HG02763 (cell line): ENCODE data around the gene SEC11A.

Experiments
- ATAC-seq: cut with Tn5 transposase; IDR thresholded peaks from one replicate; pipeline ENCODE4 v1.9.1; 2021; ENCODE audit warnings: mild to moderate bottlenecking, moderate library complexity; ENCODE audit not compliant: unreplicated experiment

SEC11A gene

DNA sequence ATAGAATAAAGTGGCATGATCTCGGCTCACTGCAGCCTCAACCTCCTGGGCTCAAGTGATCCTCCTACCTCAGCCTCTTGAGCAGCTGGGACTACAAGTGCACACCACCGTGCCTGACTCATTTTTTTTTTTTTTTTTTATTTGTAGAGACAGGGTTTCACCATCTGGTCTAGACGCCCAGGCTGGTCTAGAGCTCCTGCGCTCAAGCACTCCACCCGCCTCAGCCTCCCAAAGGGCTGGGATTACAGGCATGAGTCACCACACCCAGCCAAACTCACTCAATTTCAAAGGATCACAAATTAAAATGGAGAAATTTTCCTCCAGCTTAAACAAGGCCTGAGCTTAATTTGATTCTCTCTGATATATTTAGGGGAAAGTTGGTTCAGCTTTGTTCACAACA is 30.6 kb downstream of the SEC11A start:
- ATAC-seq, result no peak

DNA sequence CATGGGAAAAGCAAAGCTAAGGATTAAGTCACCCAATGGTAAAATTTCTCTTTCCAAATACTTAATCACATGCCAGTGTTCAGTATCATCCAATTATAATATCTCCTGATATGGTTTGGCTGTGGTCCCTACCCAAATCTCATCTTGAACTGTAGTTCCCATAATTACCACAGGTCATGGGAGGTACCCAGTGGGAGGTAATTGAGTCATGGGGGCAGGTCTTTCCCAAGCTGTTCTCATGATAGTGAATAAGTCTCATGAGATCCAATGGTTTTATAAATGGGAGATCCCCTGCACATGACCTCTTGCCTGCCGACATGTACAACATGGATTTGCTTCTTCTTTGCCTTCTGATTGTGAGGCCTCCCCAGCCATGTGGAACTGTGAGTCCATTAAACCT is 31.8 kb downstream of the SEC11A start:
- ATAC-seq, result no peak

DNA sequence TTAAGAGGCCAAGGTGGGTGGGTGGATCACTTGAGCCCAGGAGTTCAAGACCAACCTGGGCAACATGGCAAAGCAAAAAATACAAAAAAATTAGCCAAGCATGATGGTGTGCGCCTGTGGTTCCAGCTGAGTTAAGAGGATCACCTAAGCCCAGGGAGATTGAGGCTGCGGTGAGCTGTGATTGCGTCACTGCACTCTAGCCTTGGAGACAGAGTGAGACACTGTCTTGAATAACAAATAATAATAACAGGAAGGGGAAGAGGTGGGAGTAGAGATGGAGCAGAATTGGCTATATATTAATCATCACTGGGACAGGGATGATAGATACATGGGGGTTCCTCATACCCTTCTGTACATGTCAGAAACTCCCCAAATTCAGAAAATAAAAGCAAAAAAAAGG is 34.1 kb downstream of the SEC11A start:
- ATAC-seq, result no peak

DNA sequence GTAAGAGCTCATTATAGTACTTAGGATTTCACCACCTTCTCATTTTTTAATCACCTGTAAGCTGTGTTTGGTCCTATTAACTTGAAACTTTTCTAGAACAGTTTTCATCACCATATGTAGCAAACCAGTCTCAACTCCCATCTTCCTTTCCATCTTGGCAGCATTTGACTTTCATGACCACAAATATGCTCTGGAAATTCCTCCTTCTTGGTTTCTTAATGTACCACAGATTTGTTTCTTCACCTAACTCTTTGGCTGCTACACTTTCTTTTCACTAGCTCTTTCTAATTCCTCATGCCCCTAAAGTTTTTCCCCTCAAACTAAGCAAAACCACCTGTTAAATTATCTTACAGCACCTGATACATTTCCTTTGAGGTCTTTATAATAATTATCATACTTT is 44.7 kb downstream of the SEC11A start:
- ATAC-seq, result no peak

DNA sequence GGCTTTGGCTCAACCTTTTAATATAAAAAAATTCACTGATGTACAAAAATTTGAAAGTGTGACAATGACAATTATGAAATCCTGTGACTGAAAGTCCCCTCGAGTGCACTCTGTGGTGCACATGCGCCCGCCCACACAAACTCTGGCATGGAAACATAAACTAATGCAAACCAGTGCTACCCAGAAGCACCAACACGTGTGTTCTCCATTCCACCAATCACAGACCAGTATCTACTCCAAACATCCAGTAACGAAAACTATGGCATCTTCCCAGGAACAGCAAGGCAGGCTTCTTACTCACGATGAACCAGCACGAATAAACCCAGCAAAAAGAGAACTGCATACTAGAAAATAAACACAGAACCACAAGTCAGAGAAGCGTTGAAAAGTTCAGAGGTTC is 46.2 kb downstream of the SEC11A start:
- ATAC-seq, result no peak

DNA sequence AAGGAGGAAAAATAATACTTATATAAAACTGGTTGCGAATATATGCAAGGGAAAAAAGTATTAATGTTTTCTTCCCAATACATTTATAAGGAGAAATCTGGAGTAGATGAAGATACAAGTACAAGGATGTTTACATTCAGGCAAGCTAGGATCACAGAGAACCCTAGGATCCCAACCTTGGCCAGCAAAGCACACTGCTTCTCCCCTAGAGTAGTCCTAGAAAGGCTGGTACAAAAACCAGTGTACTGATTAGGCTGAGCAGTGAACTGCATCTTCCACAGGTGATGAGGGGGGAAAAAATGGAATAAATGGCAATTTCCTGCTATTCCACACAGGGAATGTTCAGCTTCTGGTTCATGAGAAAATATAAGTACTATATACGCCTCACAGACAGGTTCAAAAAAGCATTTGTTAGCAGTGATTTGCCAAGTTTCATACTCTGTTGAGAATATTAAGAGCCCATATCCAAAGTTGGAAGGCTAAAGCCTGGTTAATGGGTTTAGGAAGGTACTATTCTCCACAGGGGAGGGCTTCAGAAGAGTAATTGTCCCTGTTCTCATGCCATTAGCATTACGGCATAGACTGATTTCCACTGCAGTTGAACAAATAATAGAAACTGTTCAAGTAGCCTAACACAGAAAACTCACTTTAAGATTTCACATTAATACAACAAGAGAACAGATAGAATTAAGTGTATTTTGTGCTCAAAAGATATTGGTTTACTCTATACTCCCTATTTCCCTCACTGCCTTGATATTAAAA is 47.5 kb downstream of the SEC11A start:
- no peak for ATAC-seq

- ATAC-seq, result no peak
These were observed 49.6 kb downstream of the SEC11A start for GRCh38 chr15:84666373-84666772.

DNA sequence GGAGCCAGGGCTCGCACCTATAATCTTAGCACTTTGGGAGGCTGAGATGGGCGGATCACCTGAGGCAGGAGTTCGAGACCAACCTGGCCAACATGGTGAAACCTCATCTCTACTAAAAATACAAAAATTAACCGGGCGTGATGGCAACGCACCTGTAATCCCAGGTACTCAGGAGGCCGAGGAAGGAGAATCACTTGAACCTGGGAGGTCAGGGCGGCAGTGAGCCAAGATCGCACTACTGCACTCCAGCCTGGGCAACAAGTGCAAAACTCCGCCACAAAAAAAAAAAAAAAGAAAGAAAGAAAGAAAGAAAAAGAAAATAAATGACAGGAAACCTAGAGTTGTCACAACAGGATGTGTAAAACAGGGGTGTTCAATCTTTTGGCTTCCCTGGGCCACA is 54.9 kb downstream of the SEC11A start:
- ATAC-seq, result no peak

DNA sequence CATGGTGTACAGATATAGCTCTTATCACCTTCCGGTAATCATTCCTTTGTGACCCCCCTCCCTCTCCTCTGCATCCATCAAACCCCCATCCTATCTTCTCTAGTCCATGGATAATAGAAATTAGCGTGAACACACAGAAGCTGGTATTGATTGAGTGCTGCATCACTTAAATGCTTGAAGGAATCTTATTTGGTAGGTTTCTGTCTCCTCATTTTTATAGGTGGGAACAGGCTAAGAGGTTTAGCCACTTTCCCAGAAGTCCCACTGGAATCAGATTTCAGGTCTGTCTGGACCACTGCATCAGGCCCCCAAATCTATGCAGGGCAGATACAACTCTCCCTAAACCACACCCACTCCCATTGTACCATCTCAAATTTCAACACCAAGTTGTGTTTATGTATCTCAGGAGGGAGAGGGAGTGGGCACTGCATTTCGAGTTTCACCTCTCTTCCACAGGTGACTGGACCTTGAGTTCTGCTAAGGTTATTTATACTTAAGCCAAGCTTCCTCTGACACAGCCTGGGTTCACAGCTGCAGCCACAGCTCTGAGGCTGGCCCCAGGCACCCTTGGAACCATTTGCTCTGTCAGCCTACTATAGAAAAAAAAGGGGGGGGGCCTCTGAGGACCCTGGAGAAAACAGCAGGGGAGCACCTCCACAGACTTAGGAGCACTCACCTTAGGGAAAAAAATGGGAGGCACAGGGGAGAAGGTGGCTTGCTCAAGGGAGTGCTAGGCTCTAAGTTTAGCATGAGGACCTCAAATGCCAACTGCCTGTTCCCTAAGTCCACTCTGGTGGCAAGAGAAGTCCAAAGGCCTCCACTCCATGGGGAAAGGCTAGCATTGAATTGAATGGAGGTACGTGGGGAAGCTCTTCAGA is 55.8 kb downstream of the SEC11A start:
- no peak for ATAC-seq

DNA sequence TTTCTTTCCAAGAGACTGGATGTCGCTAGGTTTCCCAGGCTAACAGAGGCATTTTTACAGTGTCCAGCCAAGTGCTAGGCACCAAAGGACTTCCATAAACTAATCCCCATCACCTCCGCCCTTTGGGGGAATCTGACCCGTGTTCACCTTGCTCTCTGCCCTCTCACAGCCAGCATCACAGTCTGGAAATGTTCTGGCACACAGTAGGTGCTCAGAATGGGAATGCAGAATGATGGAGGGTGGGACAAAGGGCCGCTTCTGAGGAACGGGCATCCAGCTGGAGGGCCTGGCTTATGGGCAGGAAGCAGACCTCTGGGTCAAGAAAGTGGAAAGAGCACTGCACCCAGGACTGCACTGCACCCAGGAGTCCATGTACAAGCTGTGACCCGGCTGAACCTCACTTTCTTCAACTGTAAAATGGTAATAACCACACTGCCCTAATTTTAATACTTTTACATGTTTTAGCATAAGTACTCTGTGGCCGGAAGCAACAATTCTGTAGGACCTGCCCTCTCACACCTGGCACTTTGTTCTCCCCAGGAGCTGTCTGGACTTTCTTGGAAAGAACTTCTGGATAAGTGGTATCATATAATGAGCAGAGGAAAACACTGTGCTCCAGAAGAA is 57.0 kb downstream of the SEC11A start:
- no peak for ATAC-seq

DNA sequence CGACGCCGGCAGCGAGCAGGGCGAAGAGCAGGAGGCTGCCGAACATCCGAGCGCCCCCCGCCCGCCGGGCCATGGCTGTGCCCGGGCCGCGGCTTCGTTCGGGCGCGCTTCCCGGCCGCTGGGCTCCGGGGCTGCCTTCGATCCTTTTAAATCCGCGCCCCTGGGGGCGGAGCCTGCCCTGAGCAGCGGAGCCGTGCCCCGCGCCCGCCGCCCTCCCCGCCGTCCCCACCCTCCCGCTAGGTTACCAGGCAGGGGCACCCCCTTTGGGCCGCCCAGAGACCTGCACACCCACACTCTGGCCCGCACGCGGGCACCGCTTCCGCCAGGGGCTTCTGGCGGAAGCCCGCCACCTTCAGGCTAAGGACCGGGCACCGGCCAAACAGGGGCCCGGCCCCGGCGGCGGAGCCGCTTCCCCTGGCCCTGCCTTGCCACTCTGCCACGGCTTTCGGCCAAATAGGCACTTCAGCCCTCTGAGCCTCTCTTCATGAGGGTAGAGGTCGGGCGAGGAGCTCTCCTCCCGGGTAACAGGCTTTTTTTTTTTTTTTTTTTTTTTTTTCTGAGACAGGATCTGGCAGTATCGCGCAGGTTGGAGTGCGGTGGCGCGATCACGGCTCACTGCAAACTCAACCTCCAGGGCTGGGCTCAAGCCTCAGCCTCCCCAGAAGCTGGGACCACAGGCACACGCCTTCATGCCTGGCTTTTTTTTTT is 57.7 kb downstream of the SEC11A start, which contains the start of gene NMB:
TSS of gene NMB (minus strand) at position 120 of the 708 bp plus-strand sequence. CDS start at position 73, 47 bp downstream.
- peak; percentile 65 for ATAC-seq

GRCh38 chr15:84657748-84658079 is 58.2 kb downstream of the SEC11A start:
- ATAC-seq, result no peak

DNA sequence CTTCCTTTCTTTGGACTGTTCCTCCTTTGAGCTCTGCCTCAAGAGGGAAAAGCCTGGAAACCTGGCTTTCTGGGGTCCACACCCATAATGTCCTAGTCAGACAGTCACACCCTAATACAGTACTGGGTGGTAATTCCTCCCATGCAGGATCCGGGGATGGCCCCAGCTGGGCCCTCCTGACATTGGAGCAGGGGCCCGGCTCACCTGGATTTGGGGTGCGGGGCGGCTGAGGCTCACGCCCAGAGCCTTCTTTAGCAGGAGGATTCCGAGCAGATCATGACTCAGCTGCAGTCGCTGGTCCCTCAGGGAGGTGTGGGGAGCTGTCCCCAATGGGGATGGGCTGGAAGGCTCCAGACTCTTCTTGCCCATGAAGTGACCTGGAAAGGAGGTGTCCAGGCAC is 59.0 kb downstream of the SEC11A start:
- ATAC-seq, result no peak

DNA sequence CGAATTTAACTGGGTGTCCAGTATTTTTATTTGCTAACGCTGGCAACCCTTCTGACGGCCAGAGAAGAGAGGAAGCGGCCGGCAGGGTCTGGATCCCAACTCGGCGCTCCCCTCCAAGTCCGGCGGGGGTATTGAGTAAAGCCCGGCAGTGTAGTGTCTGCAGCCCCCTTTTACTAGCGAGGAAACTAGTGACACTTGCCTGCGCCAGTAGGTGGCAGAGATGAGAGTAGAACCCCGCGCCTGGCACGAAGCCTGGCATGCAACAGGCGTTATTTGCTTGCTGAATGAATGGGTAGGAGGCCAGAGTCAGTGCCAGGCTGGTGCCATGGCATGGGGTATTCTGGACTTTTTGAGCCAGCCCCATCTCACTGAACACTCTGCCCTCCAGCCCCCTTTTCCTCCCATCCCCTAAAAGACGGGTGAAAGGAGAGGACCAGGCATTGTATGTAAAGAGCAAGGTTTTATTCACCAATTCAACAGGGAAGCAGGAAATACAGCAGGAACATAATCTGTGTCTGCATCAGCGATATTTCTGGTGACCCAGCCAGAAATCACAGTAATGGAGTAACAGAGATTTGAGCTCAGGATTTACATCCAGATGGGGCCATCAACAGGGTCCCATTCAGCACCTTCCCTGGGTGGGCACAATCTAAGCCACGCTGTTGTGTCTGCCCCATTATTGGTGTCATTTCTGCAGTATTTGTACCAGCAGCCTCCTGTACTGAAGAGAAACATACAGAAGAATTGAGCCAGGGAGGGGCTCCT is 61.1 kb downstream of the SEC11A start:
- ATAC-seq, result no peak

GRCh38 chr15:84653910-84654688 is 61.8 kb downstream of the SEC11A start, which contains the start of gene WDR73:
TSS of gene WDR73 (minus strand) at chr15:84654283. CDS start at chr15:84654274, 9 bp downstream.
- ATAC-seq, result peak; percentile 78

- ATAC-seq, result no peak
These were observed 62.4 kb downstream of the SEC11A start for GRCh38 chr15:84653584-84653909.

DNA sequence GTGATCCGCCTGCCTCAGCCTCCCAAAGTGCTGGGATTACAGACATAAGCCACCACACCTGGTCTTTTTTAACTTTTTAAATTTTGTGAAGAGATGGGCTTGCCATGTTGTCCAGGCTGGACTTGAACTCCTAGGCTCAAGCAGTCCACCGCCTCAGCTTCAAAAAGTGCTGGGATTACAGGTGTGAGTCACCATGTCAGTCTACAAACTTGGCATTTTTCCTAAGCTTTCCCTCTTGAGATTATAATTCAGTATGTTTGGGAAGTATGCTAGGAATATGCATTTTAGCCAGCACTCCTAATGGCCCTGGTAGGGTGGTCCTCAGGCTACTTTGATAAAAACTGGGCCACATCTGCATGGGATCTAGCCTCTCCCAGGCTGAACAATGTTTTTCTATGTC is 66.2 kb downstream of the SEC11A start:
- no peak for ATAC-seq

DNA sequence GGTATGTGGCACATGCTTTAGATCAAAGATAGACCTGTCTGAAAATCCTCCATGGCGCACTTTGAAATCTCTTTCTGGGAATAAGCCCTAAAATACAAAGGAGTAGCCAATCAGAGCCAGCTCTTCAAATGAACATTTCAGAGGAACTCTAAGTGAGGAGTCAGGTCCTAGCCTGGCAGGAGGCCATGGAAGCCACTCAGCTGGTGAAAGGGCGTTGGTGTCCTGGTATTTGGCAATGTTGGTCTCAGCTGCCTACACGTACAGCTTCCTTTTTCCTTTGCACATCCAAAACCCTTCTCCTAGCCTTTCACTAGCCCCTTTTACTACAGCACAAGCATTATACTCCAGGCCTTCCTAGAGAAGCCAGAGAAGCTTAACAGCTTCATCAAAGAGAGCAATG is 67.4 kb downstream of the SEC11A start:
- no peak for ATAC-seq

- no peak for ATAC-seq
These were observed 68.2 kb downstream of the SEC11A start for GRCh38 chr15:84647726-84648125.

DNA sequence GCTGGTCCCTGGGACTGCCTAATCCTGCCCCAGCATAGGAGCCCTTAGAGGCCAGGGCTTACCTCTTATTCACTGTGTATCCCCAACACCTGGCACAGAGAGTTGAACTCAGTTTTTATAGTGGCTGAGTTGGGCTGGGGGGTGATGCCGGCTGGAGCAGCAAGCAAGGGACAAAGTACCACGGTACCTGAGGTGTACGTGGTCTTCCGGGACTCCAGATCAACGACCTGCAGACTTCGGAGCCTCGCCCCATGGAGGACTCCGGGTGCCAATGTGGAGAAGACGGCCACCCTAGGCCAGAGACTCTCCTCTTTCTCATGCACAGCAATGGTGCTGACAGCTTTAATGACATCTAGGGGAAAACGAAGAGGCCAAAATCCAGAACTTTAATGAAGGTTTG is 69.9 kb downstream of the SEC11A start:
- no peak for ATAC-seq
